Embryonic facial prominence (tissue), 1 donor: ENCODE data around the gene PTAFR.
"Not testable (repeated sequence)": the region's sequence is repeated elsewhere in the genome, so short reads cannot be mapped to it uniquely, and the experiment has no call there.

ENCODE experiments used
- DNase-seq: peaks from one replicate; pipeline ENCODE4 v3.0.0-alpha.2; 2016; ENCODE audit errors: extremely low spot score

The PTAFR gene

DNA sequence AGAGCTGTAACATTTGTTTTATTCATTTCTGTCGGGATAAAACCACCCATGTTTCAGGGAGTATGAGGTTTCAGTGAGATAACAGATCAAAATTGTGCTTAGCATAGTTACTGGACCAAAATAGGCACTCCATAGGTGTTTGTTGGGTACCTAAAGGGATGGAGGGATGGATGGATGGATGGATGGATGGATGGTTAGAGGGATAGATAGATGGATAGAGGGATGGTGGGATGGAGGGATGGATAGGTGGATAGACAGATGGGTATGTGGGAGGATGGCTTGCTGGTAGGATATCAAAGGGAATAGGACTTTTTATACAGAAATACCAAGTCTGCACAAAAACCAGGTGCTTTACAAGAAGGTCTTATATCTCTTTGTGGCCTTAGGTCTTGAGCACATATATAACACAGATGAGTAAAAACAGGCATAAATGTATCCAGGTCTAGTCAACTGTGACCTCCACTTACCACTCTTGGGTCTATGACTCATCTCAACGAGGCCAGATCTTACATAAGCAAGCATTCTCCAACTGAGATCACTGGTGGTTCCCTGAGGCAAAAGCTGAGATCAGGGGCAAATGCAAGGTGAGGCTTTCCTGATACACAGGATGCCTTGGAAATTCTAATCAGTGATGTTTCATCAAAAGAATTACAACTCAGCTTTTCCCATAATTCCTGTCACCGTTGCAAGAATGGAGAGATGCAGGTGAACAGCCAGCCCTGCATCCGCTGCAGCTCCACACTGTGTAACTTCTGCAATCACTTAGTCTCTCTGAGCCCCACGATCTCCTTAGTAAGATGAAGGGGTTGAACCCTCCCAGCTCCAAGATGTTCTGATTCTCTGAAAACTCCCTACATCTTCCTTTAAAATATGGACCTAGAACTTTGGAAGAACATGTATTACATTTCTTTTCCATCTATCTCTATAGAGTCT lies 32.0 kb downstream of the PTAFR start:
- no peak for DNase-seq

DNA sequence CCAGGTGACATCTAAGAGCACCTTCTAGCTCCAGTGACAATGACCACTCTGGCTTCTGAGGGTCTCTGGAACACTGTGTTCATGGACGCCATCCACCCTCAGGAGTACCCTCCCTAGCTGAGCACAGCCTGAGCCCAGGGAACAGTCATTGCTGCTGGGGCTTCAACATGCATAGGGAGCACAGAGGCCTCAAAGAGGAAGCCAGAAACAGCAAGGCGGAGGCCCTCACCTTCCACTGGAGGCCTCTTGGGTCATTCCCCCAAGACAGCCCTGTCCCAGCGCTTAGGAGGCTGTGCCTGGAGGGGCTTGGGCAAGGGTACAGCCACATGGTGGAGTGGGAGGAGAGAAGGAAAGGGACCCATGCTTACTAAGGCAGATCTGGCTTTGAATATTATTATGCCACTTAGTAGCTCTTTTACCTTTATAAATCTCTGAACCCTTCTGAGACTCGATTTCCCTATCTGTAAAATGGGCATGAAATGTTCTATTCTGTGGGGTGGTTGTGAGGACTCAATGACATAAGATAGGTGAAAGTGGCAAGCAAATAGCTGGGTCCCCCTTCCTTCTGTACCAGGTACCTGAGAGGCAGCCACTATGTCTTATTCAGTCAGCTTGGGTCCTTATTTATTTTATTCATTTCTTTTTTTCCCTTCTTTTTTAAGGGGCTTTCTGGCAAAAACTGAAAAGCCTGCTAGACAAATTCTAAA lies 32.8 kb downstream of the PTAFR start:
- no peak for DNase-seq

DNA sequence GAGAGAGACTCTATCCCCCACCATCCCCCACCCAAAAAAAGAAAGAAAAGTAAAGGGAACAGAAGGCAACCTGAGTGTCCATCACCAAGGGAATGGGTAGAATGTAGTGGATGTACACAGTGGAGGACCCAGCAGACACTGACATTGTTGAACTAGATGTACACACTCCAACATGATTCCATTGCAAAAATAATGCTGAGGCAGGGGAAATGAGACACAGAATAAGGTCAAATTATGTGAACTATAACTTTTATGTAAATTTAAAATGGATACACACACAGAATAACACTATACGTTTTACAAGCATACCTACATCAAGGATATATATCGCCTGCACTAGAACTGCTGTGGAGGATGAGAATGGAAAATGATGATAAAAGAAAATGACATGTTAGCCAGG lies 34.8 kb downstream of the PTAFR start:
- DNase-seq: no peak

DNA sequence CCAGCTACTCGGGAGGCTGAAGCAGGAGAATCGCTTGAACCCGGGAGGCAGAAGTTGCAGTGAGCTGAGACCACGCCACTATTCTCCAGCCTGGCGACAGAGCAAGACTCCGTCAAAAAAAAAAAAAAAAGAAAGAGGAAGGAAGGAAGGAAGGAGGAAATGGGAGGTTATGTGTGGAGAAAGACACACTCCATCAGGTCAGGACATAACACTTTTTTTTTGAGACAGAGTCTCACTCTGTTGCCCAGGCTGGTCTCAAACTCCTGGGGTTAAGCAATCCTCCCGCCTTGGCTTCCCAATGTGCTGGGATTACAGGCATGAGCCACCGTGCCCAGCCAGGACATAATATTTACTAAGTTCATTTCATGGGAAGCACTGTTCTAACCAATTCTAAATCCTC lies 36.6 kb downstream of the PTAFR start:
- not testable (repeated sequence) for DNase-seq

DNA sequence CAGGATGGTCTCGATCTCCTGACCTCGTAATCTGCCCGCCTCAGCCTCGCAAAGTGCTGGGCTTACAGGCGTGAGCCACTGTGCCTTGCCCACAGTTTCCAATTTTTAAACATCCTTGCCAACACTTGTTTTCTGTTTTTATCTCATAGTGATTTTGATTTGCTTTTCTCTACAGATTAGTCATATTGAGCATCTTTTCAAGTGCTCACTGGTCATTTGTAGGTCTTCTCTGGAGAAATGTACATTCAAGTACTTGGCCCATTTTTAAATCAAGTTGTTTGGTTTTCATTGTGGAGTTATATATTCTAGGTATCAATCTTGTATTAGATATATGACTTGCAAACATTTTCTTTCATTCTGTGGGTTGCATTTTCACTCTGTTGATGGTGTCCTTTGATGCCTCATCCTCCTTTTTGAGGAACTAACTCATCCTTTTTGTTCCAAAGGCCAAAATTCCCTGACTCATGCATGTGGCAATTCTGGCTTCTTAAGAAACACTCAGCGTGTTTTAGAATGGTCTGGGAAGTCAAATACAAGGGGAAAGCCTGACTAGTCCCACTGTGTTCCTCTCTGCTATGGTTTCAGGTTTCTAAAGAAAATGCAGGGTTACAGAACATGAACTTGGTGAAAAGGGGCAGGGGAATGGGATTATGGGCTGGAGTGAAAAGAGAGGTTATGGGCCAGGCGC lies 37.3 kb downstream of the PTAFR start:
- no peak for DNase-seq

DNA sequence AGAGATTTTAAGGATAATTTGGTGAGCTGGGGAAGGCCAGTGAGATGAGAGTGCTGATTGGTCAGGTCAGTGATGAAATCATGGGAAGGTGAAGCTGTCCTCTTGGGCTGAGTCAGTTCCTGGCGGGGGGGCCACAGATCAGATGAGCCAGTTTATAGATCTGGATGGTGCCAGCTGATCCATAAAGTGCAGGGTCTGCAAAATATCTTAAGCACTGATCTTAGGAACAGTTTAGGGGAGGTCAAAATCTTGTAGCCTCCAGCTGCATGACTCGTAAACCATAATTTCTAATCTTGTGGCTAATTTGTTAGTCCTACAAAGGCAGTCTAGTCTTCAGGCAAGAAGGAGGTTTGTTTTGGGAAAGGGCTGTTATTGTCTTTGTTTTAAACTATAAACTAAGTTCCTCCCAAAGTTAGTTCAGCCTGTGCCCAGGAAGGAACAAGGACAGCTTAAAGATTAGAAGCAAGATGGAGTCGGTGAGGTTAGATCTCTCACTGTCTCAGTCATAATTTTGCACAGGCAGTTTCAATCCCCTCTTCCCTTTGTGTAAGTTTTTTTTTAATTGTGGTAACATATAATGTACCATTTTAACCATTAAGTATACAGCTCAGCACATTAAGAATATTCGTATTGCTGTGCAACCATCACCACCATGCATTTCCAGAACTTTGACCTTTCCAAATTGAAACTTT lies 39.4 kb downstream of the PTAFR start:
- DNase-seq: no peak

DNA sequence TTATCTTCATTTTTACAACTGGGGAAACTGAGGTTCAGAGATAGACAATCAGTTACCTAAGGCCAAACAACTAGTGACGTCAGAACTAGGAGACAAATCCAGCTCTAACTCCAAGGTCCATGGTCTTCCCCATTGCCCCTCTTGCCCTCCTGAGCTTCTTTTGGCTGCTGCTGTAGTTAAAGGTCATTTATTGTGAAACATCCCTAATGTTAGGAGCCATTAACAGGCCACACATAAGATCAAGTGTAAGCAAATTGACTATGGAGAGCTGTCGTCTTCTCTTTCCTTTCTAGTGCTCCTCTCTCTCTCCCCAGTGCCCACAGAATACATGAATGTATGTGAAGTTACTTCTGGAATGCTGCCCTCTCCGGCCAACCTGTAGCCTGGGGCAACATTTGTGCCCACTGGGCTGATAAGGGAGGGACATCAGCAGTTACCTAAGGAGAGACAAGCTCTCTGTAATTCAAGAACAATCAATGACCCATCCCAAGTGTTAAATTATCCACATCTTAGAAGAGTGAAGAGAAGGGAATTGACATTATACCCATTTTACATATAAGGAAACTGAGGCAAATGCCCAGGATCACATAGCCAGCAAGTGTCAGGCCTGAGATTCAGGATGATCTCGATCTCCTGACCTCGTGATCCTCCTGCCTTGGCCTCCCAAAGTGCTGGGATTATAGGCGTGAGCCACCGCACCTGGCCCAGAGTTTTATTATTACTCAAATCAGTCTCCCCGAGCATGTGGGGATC lies 40.1 kb downstream of the PTAFR start:
- DNase-seq: no peak

DNA sequence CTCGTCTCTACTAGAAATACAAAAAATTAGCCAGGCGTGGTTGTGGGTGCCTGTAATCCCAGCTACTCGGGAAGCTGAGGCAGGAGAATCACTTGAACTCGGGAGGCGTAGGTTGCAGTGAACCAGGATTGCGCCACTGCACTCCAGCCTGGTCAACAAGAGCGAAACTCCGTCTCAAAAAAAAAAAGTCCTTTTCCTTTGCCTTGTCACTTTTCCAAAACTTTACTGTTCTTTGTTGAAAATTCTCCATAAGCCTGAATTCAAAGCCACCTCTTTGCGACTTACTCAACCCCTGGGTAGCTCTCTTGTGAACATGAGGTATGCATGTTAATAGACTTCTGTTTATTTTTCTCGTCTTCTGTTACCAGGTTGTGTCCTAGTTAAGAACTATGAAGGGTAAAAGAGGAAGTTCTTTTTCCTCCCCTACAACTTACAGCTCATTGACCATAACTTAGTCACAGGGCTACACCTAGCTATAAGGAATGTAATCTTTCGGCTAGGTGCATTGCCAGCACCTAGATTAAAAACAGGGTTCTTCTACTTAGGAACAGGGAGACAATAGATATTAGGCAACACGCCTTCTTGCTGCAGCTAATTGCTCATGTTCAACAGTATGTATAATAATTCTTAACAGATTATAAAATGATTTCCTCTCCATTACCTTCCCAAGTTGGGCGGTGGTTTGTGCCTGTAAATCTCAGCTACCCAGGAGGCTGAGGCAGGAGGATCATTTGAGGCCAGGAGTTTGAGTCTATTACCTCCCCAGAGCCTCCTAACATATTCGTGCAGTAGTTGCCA lies 40.9 kb downstream of the PTAFR start:
- no peak for DNase-seq

DNA sequence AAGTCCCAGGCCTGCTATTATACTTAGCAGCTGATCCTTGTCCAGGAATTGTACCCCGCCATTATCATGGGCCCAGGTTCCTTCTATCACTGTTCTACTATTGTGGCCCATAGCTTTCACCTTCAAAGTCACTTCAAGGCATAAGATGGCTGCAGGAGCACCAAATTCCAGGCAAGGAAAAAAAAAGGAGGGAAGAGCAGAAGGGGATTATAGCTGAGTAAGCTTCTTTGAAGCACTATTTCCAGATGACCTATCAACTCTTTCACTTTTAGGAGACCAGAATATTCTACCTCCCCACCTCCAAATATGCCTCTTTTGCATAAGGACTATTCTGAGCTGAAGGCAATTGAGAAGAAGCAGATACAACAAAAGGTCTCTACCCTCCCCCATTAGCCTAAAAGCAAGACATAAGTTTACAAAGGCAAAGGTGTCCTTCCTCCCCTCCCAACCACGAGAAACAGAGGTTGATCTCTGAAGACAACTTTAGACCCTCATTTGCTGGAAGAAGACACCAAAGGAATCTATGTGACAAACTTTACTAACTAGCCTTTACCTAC lies 41.8 kb downstream of the PTAFR start:
- no peak for DNase-seq

DNA sequence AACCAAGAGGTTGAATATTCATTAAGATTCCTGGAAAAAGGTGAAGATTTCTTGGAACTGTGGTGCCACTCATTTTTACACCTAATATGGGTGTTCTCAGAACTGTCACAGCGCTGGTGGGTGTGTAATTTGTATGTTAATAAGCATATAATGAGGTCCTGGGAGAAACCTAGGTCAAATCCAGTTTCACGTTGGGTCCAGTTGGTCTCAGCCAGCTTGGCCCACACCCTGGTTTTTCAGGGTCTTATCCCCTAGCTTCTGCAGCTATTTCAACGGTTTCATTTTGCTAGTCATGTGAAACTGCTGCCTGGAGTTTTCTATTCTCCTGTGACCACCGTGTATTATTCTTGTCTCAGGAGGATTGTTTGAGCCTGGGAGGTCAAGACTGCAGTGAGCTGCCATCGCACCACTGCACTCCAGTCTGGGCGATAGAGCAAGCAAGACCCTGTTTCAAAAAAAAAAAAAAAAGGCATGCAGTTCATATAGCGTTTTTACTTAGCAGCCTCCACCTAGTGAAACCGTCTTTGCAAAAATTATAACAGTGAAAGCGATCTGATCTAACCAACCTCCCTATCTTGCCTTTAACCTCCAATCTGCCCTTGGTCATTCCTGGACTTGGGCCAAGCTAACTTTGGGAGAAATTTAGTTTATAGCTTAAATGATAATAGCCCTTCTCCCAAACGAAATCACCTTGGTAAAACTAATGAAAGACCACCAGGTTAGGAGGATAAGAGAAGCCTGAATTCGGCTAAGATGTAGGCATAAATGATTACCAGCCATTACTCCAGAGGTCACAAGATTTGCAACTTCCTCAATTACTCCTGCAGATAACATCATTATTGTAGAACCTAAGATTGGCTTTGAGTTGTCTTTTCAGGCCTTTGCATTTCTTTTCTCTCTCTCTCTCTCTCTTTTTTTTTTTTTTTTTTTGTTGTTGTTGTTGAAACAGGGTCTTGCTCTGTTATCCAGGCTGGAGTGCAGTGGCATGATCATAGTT lies 44.0 kb downstream of the PTAFR start:
- no peak for DNase-seq

DNA sequence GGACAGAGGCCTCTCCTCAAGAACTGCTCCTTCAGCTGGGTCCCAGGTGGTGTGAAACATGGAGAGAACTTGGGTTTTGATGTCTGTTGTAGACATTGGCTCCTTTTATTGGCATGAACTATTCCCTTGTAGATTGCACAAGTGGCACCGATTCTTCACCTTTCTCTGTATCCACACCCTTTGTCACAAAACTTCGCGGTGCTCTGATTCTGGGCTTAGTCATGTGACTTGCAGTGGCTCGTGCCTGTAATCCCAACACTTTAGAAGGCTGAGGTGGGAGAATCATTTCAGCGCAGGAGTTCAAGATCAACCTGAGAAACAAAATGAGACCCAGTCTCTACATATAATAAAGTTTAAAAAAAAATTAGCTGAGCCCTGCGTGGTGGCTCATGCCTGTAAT lies 45.6 kb downstream of the PTAFR start:
- no peak for DNase-seq

DNA sequence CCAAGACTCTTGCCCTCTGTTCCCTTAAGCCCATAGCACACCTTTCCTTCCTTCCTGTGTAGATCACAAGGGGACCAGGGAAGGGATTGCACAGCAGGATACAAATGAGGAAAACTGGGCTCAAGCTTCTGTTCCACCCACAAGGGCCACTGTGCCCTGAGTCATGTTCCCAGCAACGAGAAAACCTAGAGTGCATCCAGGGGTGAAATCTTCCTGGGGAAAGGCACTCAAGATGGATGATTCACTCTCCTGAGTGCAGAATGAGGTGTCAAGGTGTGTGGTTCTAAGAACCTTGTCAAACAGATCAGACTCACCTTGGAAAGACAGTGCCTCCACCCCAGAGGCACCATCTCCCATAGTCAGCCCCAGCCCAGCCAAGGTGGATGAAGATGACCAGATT lies 47.3 kb downstream of the PTAFR start:
- DNase-seq: no peak

DNA sequence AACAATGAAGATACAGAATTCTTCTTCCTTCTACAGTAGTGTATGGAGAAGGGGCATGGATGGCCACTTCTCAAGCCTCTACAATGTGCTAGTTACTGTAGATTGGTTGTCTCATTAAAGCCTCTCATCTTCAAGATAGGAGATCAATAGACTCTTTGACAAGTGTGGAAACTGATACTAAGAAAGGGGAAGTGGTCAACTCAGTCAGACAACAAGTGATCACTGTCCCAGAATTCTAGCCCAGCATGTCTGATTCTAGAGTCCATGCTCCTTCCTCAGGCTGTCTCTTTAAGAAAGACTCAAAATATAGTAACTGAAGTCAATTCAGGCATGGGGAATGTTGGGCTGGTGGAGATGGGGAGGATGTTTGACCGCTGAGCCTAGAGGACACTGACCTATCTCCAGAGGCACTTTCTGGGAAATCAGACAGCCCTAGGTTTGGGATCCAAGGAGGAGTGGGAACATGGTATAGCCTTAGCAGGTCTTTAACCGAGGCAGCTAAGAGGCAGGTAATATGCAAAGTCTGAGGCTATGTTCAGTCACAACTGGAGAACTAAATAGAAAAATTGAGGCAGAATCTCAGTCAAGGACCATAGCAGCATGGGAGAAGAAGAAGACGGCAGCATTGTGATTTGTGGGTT lies 48.8 kb downstream of the PTAFR start:
- DNase-seq: no peak

DNA sequence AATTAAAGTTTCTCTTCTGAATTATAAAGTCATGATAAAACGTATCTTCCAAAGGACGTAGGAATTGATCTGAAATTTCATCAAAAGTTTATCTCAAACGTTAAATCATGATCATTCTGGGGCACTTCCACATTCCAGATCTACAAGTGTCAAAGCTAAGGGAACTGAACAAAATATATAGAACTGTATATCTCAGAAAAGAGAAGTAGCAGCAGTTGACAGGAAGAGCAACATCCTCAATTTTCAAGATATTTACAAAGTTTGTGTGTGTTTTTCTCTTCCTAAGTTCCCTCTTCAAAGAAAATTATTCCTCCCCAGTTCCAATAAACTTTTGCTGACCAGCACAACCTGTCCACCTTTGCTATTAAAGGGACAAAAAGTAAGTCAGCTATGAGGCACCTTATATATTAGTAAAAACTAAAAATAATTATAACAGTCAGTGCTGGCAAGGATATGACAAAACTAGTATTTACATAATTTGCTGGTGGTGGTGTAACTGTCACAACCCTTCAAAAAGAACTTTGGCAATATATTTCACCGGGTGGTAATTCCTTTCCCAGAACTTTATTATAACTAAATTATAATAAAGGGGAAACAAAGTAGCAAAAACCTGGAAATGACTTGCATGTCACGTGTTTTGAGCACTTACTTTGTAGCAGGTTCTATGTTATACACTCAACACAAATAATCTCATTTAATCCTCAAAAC lies 49.6 kb downstream of the PTAFR start:
- DNase-seq: no peak

DNA sequence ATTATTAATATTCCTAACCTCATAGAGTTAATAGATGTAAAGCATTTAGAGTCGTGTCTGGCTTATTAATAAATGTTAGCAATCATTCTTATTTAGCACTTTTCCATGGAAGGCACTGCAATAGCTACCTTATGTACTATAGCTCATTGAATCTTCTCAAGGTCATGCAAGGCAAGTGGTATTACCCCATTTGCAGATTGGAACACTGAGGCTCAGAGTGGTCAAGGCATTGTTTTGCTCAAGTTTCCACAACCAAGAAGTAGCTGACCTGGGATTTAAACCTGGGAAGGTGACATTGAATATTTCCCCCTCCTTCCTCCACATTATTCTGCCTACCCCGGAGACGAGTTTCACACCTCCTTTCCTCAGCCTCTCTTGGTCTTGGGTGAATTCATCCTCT lies 50.3 kb downstream of the PTAFR start:
- no peak for DNase-seq

DNA sequence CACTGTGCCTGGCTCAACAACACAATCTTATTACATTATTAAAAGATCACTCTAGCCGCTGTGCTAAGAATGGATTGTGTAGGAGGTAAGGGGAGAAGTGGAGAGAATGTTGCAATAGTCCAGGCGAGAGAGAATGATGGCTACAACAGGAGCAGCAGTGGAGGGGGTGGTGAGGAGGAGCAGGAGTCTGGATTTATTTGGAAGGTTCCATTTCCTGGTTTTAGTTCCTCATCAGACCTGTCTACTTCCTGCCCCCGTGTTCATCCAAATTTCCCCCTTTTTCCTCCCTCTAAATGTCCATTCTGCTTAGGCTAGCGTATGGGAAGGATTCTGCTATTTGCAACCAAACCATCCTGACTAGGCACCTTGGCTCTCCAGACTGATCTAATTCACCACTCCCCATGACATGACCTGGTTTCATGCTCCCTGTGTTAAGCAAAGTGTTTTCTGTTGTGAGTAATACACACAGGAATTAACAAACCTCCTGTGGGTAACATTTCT lies 53.0 kb downstream of the PTAFR start:
- DNase-seq: no peak

DNA sequence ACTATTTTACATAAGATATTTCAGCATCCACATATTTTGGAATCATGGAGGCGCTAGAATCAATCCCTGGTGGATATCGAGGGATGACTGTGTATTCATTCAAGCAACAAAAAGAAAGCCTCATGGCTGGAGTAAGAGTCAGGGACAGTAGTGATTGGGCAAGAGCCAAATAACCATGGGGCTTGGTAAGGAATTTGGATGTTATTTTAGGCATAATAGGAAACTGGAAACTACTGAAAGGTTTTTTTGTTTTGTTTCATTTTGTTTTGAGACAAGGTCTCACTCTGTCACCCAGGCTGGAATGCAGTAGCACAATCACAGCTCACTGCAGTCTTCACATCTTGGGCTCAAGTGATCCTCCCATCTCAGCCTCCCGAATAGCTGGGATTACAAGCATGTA lies 54.3 kb downstream of the PTAFR start:
- no peak for DNase-seq

DNA sequence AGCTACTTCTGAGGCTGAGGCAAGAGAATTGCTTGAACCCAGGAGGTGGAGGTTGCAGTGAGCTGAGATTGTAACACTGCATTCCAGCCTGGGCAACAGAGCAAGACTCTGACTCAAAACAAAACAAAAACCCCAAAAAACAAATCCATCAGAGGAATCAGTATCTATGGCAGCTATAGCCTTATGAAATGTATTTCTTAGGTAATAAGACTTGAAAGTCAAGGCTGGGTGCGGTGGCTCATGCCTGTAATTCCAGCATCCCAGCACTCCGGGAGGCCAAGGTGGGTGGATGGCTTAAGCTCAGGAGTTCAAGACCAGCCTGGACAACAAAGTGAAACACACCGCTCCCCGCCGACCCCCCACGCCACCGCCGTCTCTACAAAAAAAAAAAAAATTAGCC lies 56.9 kb downstream of the PTAFR start:
- DNase-seq: no peak
